Osteoblast (primary cell): ENCODE results near the gene IFNGR2. TPM values are rescaled to one million over a fixed set of nuclear protein-coding genes. Genes with fewer than 3 reads are reported as not detected.

ENCODE experiments used
- DNase-seq: peaks from one replicate; pipeline ENCODE4 v3.0.0; 2011; ENCODE audit warnings: low spot score, mixed read lengths; ENCODE audit not compliant: insufficient read length; ENCODE audit errors: missing footprints
- H2AFZ ChIP-seq: 2 replicates; pipeline ENCODE4 v1.6.0; 2011; ENCODE audit warnings: mild to moderate bottlenecking, low read length
- H3K27ac ChIP-seq: 2 replicates; pipeline ENCODE4 v1.5.1; 2011; ENCODE audit warnings: mild to moderate bottlenecking, low read depth, low read length, moderate library complexity
- H3K27me3 ChIP-seq: 2 replicates; pipeline ENCODE4 v1.6.0; 2012; ENCODE audit warnings: mild to moderate bottlenecking, control low read depth, inconsistent platforms, low read length, moderate library complexity; ENCODE audit not compliant: insufficient read depth
- H3K36me3 ChIP-seq: 2 replicates; pipeline ENCODE4 v1.5.1; 2011; ENCODE audit warnings: mild to moderate bottlenecking, low read length, control low read depth, moderate library complexity; ENCODE audit not compliant: insufficient read depth
- H3K4me1 ChIP-seq: 2 replicates; pipeline ENCODE4 v1.5.1; 2011; ENCODE audit warnings: mild to moderate bottlenecking, low read length, control low read depth, moderate library complexity; ENCODE audit not compliant: insufficient read depth
- H3K4me2 ChIP-seq: 2 replicates; pipeline ENCODE4 v1.6.0; 2011; ENCODE audit warnings: mild to moderate bottlenecking, low read length; ENCODE audit not compliant: insufficient read depth
- H3K4me3 ChIP-seq: fragments of 200-600 bp; sonication (generic); 3 replicates; pipeline ENCODE4 v1.5.1; 2012; ENCODE audit warnings: mild to moderate bottlenecking, low read length, inconsistent platforms; ENCODE audit not compliant: insufficient read depth
- H3K79me2 ChIP-seq: 2 replicates; pipeline ENCODE4 v1.6.0; 2012; ENCODE audit warnings: mild to moderate bottlenecking, low read length, control low read depth, inconsistent platforms; ENCODE audit not compliant: insufficient read depth
- H3K9me3 ChIP-seq: 2 replicates; pipeline ENCODE4 v1.5.1; 2011; ENCODE audit warnings: low read depth, low read length, control low read depth
- H4K20me1 ChIP-seq: 2 replicates; pipeline ENCODE4 v1.6.0; 2012; ENCODE audit warnings: mild to moderate bottlenecking, low read length, control low read depth; ENCODE audit not compliant: insufficient read depth
- CTCF ChIP-seq: IDR thresholded peaks from 2 replicates; pipeline ENCODE4 v1.5.1; 2011; ENCODE audit warnings: mild to moderate bottlenecking, low read depth, low read length, moderate library complexity; ENCODE audit errors: extremely low read depth
- total RNA-seq: library from RNA; depleted of rRNA; stranded (reverse); fragments of >200 nt; gene quantifications from 2 replicates; pipeline ENCODE4 v1.2.3, GENCODE V29; 2012

Gene IFNGR2
- total RNA-seq, 1 donor = 60.1 TPM

- H4K20me1 ChIP-seq = peaks cover 10% of the 10 kb centered on the region
- no peaks in the 10 kb centered on the region for H3K9me3 ChIP-seq
- H3K36me3 ChIP-seq = peaks cover 78% of the 10 kb centered on the region
- peaks cover 16% of the 10 kb centered on the region for H3K79me2 ChIP-seq
- no peak overlapping the region for H2AFZ ChIP-seq
- no peak overlapping the region for H3K4me2 ChIP-seq
- H3K4me1 ChIP-seq = peaks cover 17% of the 10 kb centered on the region
- H3K4me3 ChIP-seq = no peak overlapping the region
- no peak for DNase-seq
- no peak for TF ChIP-seq CTCF
- no peaks in the 10 kb centered on the region for H3K27me3 ChIP-seq
- H3K27ac ChIP-seq = peak overlapping the region; percentile 57
Measured at GRCh38 chr21:33433425-33434114, 30.4 kb downstream of the IFNGR2 start.

- peaks cover 10% of the 10 kb centered on the region for H4K20me1 ChIP-seq
- DNase-seq = peak; percentile 96
- peak overlapping the region; percentile 82 for H3K27ac ChIP-seq
- peaks cover 7% of the 10 kb centered on the region for H3K79me2 ChIP-seq
- H3K27me3 ChIP-seq = no peaks in the 10 kb centered on the region
- no peaks in the 10 kb centered on the region for H3K9me3 ChIP-seq
- peaks cover 17% of the 10 kb centered on the region for H3K4me1 ChIP-seq
- H3K4me3 ChIP-seq = peak overlapping the region; percentile 17
- H3K36me3 ChIP-seq = peaks cover 69% of the 10 kb centered on the region
- TF ChIP-seq CTCF = no peak
- H2AFZ ChIP-seq = no peak overlapping the region
- peak overlapping the region; percentile 54 for H3K4me2 ChIP-seq
Measured at GRCh38 chr21:33434770-33435360, 31.7 kb downstream of the IFNGR2 start.

GRCh38 chr21:33437140-33437539, 33.9 kb downstream of the IFNGR2 start:
- Histone ChIP-seq H3K36me3 (peaks cover 54% of the 10 kb centered on the region), H3K79me2 (peaks cover 4% of the 10 kb centered on the region), H3K27ac (no peak overlapping the region)

More at GRCh38 chr21:33437140-33437539, 33.9 kb downstream of the IFNGR2 start:
- H2AFZ ChIP-seq = no peak overlapping the region
- no peaks in the 10 kb centered on the region for H3K27me3 ChIP-seq
- H3K9me3 ChIP-seq = no peaks in the 10 kb centered on the region
- peaks cover 23% of the 10 kb centered on the region for H3K4me1 ChIP-seq
- DNase-seq = no peak
- no peak for TF ChIP-seq CTCF
- H3K4me2 ChIP-seq = no peak overlapping the region
- peaks cover 10% of the 10 kb centered on the region for H4K20me1 ChIP-seq
- H3K4me3 ChIP-seq = no peak overlapping the region
